Hair follicle dermal papilla cell (primary cell): Measurements from ENCODE around the gene HTR2A. TPM values are rescaled to one million over a fixed set of nuclear protein-coding genes. Genes with fewer than 3 reads are reported as not detected.

ENCODE experiments used
- total RNA-seq: library from RNA; depleted of rRNA; stranded (reverse); fragments of >200 nt; gene quantifications from 2 replicates; pipeline ENCODE4 v1.2.3, GENCODE V29; 2012

The HTR2A gene
- total RNA-seq = 0.49 and 2.3 TPM in 2 replicates

GRCh38 chr13:46896341-46897137 is at the start of gene HTR2A:
HTR2A (minus strand) TSS chr13:46897053; CDS start chr13:46895906, 1,147 bp downstream.

GRCh38 chr13:46796515-46797474 is 100.1 kb downstream of the HTR2A start, which contains the start of gene ESD:
ESD (minus strand) TSS chr13:46797161; CDS start chr13:46791413, 5,748 bp downstream.

Other genes with a start within 250 kb of the HTR2A start
- 101 and 111 TPM in 2 replicates for gene ESD, start 99.9 kb downstream of the HTR2A start, total RNA-seq